ENCODE data around the gene GHRL. TPM values are rescaled to one million over a fixed set of nuclear protein-coding genes. Genes with fewer than 3 reads are reported as not detected.

GHRL gene
- total and polyA plus RNA-seq, 2 donors from 2014 or later, result 0.73 to 1.2 TPM

DNA sequence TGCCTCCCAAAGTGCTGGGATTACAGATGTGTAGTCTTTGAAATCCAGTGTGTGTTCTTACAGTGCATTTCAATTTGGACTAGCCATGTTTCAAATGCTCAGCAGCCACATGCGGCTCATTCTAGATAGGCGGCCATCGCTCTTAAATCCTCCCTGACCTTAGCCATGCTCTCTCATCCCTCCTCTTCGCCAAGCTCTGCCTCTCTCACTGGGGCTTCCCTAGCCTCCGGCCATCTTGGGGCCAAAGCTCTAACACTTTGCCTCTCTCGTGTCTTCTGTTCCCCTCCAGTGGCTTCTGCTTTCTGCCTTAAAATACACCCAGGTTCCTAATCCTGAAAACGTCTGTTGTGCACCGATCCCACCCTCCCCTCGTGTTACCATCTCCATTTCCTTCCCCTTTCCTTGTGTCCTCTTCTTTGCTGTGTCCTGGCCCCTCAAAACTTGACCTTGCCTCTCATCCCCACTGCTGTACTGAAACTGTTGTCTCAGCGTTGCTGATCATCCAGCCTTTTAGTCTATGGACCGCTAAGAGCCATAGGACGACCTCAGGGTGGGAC, 1.4 kb upstream of the GHRL start:
- TF ChIP-seq, protein P1, sequence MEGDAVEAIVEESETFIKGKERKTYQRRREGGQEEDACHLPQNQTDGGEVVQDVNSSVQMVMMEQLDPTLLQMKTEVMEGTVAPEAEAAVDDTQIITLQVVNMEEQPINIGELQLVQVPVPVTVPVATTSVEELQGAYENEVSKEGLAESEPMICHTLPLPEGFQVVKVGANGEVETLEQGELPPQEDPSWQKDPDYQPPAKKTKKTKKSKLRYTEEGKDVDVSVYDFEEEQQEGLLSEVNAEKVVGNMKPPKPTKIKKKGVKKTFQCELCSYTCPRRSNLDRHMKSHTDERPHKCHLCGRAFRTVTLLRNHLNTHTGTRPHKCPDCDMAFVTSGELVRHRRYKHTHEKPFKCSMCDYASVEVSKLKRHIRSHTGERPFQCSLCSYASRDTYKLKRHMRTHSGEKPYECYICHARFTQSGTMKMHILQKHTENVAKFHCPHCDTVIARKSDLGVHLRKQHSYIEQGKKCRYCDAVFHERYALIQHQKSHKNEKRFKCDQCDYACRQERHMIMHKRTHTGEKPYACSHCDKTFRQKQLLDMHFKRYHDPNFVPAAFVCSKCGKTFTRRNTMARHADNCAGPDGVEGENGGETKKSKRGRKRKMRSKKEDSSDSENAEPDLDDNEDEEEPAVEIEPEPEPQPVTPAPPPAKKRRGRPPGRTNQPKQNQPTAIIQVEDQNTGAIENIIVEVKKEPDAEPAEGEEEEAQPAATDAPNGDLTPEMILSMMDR (IDR thresholded peaks at IDR 0.05; ENCODE audit: borderline replicate concordance, extremely low read depth, insufficient read depth), result no peak
- Histone ChIP-seq H3K9ac (ENCODE audit: low read length in 3 of 3) (no peak overlapping the region), H3K4me1 (ENCODE audit: control insufficient read depth in 2 of 3, insufficient read depth in 2 of 3, low read depth in 1 of 3, low read length in 3 of 3) (no peaks in the 10 kb centered on the region), H3K36me3 (ENCODE audit: control insufficient read depth in 2 of 3, insufficient read depth in 3 of 3, low read length in 3 of 3) (peaks cover 0 to 7% (median 2%) of the 10 kb centered on the region in 3 donors), H3K27me3 (ENCODE audit: control insufficient read depth, insufficient read depth, low read length) (no peaks in the 10 kb centered on the region), H3K4me3 (ENCODE audit: low read length in 3 of 3) (no peak overlapping the region), H3K9me3 (ENCODE audit: control insufficient read depth in 2 of 3, insufficient read depth in 1 of 3, low read length in 3 of 3) (no peaks in the 10 kb centered on the region), H3K27ac (ENCODE audit: low read depth in 2 of 2, low read length in 2 of 2) (no peak overlapping the region)
- intact Hi-C loops (cut with DNase I), result no loop called here
- DNase-seq (no peak), FAIRE-seq (no peak)

GRCh38 chr3:10291641-10292040, 1.1 kb downstream of the GHRL start:
- DNase-seq (no peak), FAIRE-seq (no peak)
- H3K9me3 ChIP-seq (ENCODE audit: control insufficient read depth in 2 of 3, insufficient read depth in 1 of 3, low read length in 3 of 3), result no peaks in the 10 kb centered on the region
- H3K9ac ChIP-seq (ENCODE audit: low read length in 3 of 3), result no peak overlapping the region
- H3K4me3 ChIP-seq (ENCODE audit: low read length in 3 of 3), result no peak overlapping the region
- intact Hi-C loops (cut with DNase I), result no loop called here
- peaks cover 0 to 3% (median 0%) of the 10 kb centered on the region in 3 donors for H3K4me1 ChIP-seq (ENCODE audit: control insufficient read depth in 2 of 3, insufficient read depth in 2 of 3, low read depth in 1 of 3, low read length in 3 of 3)
- peaks cover 0 to 10% (median 1%) of the 10 kb centered on the region in 3 donors for H3K36me3 ChIP-seq (ENCODE audit: control insufficient read depth in 2 of 3, insufficient read depth in 3 of 3, low read length in 3 of 3)
- TF ChIP-seq, protein P1 (IDR thresholded peaks at IDR 0.05; ENCODE audit: borderline replicate concordance, extremely low read depth, insufficient read depth), result no peak
- no peak overlapping the region for H3K27ac ChIP-seq (ENCODE audit: low read depth in 2 of 2, low read length in 2 of 2)
- H3K27me3 ChIP-seq (ENCODE audit: control insufficient read depth, insufficient read depth, low read length), result no peaks in the 10 kb centered on the region

DNA sequence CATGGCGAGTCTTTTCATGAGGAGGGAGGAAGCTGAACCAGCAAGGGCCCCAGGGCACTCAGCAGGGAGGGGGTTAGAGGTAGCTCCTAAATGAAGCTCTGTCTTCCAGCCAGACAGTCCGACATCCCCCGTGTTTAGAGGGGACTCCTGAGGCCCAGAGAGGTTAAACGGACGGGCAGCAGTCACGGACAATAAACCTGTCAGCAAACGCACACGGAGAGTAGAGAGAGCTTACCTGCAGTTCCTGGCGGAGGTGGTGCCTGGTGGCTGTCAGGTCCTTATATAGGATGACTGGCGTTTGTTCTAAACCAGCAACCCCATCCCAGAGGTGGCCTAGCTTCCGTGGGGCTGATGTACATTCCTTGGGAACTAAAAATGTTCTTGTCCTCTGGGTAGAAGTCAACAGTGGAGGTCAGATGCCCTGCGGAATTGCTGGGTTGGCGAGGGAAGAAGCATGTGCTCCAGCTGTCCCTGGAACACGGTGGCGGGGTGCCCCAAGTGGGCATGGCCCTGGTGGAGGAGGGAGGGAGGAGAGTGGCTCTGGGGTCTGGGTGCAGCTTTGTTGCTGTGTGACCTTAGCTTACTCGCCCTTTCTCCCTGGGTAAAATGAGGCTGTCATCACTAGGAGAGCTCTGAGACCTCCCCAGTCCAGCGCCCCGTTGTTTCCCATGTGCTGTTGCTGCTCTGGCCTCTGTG, 2.1 kb downstream of the GHRL start:
- H3K36me3 ChIP-seq (ENCODE audit: control insufficient read depth in 2 of 3, insufficient read depth in 3 of 3, low read length in 3 of 3), result peaks cover 0 to 10% (median 0%) of the 10 kb centered on the region in 3 donors
- no peak for FAIRE-seq
- no peaks in the 10 kb centered on the region for H3K27me3 ChIP-seq (ENCODE audit: control insufficient read depth, insufficient read depth, low read length)
- no peak overlapping the region for H3K4me3 ChIP-seq (ENCODE audit: low read length in 3 of 3)
- intact Hi-C loops (cut with DNase I), result no loop called here
- no peak overlapping the region for H3K9ac ChIP-seq (ENCODE audit: low read length in 3 of 3)
- H3K27ac ChIP-seq (ENCODE audit: low read depth in 2 of 2, low read length in 2 of 2), result no peak overlapping the region
- DNase-seq, result peak in 4 of 5 donors; percentile 57 to 71 (median 66)
- H3K9me3 ChIP-seq (ENCODE audit: control insufficient read depth in 2 of 3, insufficient read depth in 1 of 3, low read length in 3 of 3), result no peaks in the 10 kb centered on the region
- H3K4me1 ChIP-seq (ENCODE audit: control insufficient read depth in 2 of 3, insufficient read depth in 2 of 3, low read depth in 1 of 3, low read length in 3 of 3), result peaks cover 0 to 6% (median 0%) of the 10 kb centered on the region in 3 donors
- TF ChIP-seq, protein P1 (IDR thresholded peaks at IDR 0.05; ENCODE audit: borderline replicate concordance, extremely low read depth, insufficient read depth), result no peak

All from kidney (tissue), 14 donors.